ENCODE results near the gene DLGAP1. TPM values are rescaled to one million over a fixed set of nuclear protein-coding genes. Genes with fewer than 3 reads are reported as not detected.

Gene DLGAP1
- total RNA-seq, 1 donor from 2014 or later: 0.36 TPM

- Mint-ChIP-seq H3K9me3 (no peaks in the 10 kb centered on the region), H3K4me1 (ENCODE audit: low read depth) (no peaks in the 10 kb centered on the region), H3K27ac (no peak overlapping the region), H3K27me3 (ENCODE audit: insufficient read depth) (peaks cover 3% of the 10 kb centered on the region), H3K36me3 (ENCODE audit: low read depth) (no peaks in the 10 kb centered on the region), H3K4me3 (no peak overlapping the region)
- DNase-seq (ENCODE audit: low spot score): no peak
- intact Hi-C loops (cut with micrococcal nuclease): no loop called here
Observed at GRCh38 chr18:3903337-3903736, 551.8 kb downstream of the DLGAP1 start.

GRCh38 chr18:3902676-3903075, 552.4 kb downstream of the DLGAP1 start:
- intact Hi-C loops (cut with micrococcal nuclease): no loop called here
- H3K4me3 Mint-ChIP-seq: no peak overlapping the region
- DNase-seq (ENCODE audit: low spot score): no peak
- no peaks in the 10 kb centered on the region for H3K36me3 Mint-ChIP-seq (ENCODE audit: low read depth)
- H3K27ac Mint-ChIP-seq: no peak overlapping the region
- no peaks in the 10 kb centered on the region for H3K4me1 Mint-ChIP-seq (ENCODE audit: low read depth)
- H3K27me3 Mint-ChIP-seq (ENCODE audit: insufficient read depth): peaks cover 3% of the 10 kb centered on the region
- no peaks in the 10 kb centered on the region for H3K9me3 Mint-ChIP-seq

GRCh38 chr18:3901811-3902210, 553.3 kb downstream of the DLGAP1 start:
- Mint-ChIP-seq H3K4me3 (no peak overlapping the region), H3K9me3 (no peaks in the 10 kb centered on the region), H3K27ac (no peak overlapping the region), H3K27me3 (ENCODE audit: insufficient read depth) (peaks cover 3% of the 10 kb centered on the region), H3K4me1 (ENCODE audit: low read depth) (no peaks in the 10 kb centered on the region), H3K36me3 (ENCODE audit: low read depth) (no peaks in the 10 kb centered on the region)
- no peak for DNase-seq (ENCODE audit: low spot score)
- intact Hi-C loops (cut with micrococcal nuclease): no loop called here

GRCh38 chr18:3901042-3901441, 554.1 kb downstream of the DLGAP1 start:
- Mint-ChIP-seq H3K4me3 (no peak overlapping the region), H3K4me1 (ENCODE audit: low read depth) (no peaks in the 10 kb centered on the region), H3K27ac (no peak overlapping the region), H3K36me3 (ENCODE audit: low read depth) (no peaks in the 10 kb centered on the region), H3K9me3 (no peaks in the 10 kb centered on the region), H3K27me3 (ENCODE audit: insufficient read depth) (peaks cover 3% of the 10 kb centered on the region)
- intact Hi-C loops (cut with micrococcal nuclease): no loop called here
- no peak for DNase-seq (ENCODE audit: low spot score)

- intact Hi-C loops (cut with micrococcal nuclease): no loop called here
Observed at GRCh38 chr18:3900327-3900726, 554.8 kb downstream of the DLGAP1 start.

GRCh38 chr18:3898861-3899613, 556.1 kb downstream of the DLGAP1 start:
- H3K27me3 Mint-ChIP-seq (ENCODE audit: insufficient read depth): no peaks in the 10 kb centered on the region
- intact Hi-C loops (cut with micrococcal nuclease): no loop called here

More at GRCh38 chr18:3900327-3900726, 554.8 kb downstream of the DLGAP1 start:
- Mint-ChIP-seq H3K9me3 (no peaks in the 10 kb centered on the region), H3K36me3 (ENCODE audit: low read depth) (no peaks in the 10 kb centered on the region), H3K4me3 (no peak overlapping the region), H3K4me1 (ENCODE audit: low read depth) (no peaks in the 10 kb centered on the region), H3K27me3 (ENCODE audit: insufficient read depth) (peaks cover 3% of the 10 kb centered on the region), H3K27ac (no peak overlapping the region)
- DNase-seq (ENCODE audit: low spot score): no peak

GRCh38 chr18:3892152-3892551, 563.0 kb downstream of the DLGAP1 start:
- intact Hi-C loops (cut with micrococcal nuclease): no loop called here
- no peak overlapping the region for H3K4me3 Mint-ChIP-seq

More at GRCh38 chr18:3898861-3899613, 556.1 kb downstream of the DLGAP1 start:
- Mint-ChIP-seq H3K9me3 (no peaks in the 10 kb centered on the region), H3K27ac (no peak overlapping the region), H3K36me3 (ENCODE audit: low read depth) (no peaks in the 10 kb centered on the region), H3K4me1 (ENCODE audit: low read depth) (no peaks in the 10 kb centered on the region), H3K4me3 (no peak overlapping the region)
- DNase-seq (ENCODE audit: low spot score): no peak

GRCh38 chr18:3891245-3891644, 563.9 kb downstream of the DLGAP1 start:
- no peak overlapping the region for H3K27ac Mint-ChIP-seq
- intact Hi-C loops (cut with micrococcal nuclease): no loop called here
- H3K9me3 Mint-ChIP-seq: no peaks in the 10 kb centered on the region
- H3K4me1 Mint-ChIP-seq (ENCODE audit: low read depth): no peaks in the 10 kb centered on the region
- H3K27me3 Mint-ChIP-seq (ENCODE audit: insufficient read depth): peaks cover 5% of the 10 kb centered on the region
- H3K4me3 Mint-ChIP-seq: no peak overlapping the region
- DNase-seq (ENCODE audit: low spot score): no peak
- no peaks in the 10 kb centered on the region for H3K36me3 Mint-ChIP-seq (ENCODE audit: low read depth)

More at GRCh38 chr18:3892152-3892551, 563.0 kb downstream of the DLGAP1 start:
- Mint-ChIP-seq H3K9me3 (no peaks in the 10 kb centered on the region), H3K4me1 (ENCODE audit: low read depth) (no peaks in the 10 kb centered on the region), H3K27me3 (ENCODE audit: insufficient read depth) (no peaks in the 10 kb centered on the region), H3K27ac (no peak overlapping the region), H3K36me3 (ENCODE audit: low read depth) (no peaks in the 10 kb centered on the region)
- DNase-seq (ENCODE audit: low spot score): no peak

- no peaks in the 10 kb centered on the region for H3K36me3 Mint-ChIP-seq (ENCODE audit: low read depth)
- DNase-seq (ENCODE audit: low spot score): no peak
- H3K9me3 Mint-ChIP-seq: no peaks in the 10 kb centered on the region
- no peaks in the 10 kb centered on the region for H3K4me1 Mint-ChIP-seq (ENCODE audit: low read depth)
- intact Hi-C loops (cut with micrococcal nuclease): no loop called here
- no peak overlapping the region for H3K4me3 Mint-ChIP-seq
- H3K27ac Mint-ChIP-seq: no peak overlapping the region
- H3K27me3 Mint-ChIP-seq (ENCODE audit: insufficient read depth): peaks cover 5% of the 10 kb centered on the region
Observed at GRCh38 chr18:3889803-3890202, 565.3 kb downstream of the DLGAP1 start.

- Mint-ChIP-seq H3K4me3 (no peak overlapping the region), H3K4me1 (ENCODE audit: low read depth) (no peaks in the 10 kb centered on the region), H3K9me3 (no peaks in the 10 kb centered on the region), H3K27ac (no peak overlapping the region), H3K27me3 (ENCODE audit: insufficient read depth) (peaks cover 5% of the 10 kb centered on the region), H3K36me3 (ENCODE audit: low read depth) (no peaks in the 10 kb centered on the region)
- DNase-seq (ENCODE audit: low spot score): no peak
- intact Hi-C loops (cut with micrococcal nuclease): no loop called here
Observed at GRCh38 chr18:3889121-3889520, 566.0 kb downstream of the DLGAP1 start.

GRCh38 chr18:3886575-3887322, 568.4 kb downstream of the DLGAP1 start:
- H3K4me1 Mint-ChIP-seq (ENCODE audit: low read depth): no peaks in the 10 kb centered on the region
- peaks cover 5% of the 10 kb centered on the region for H3K27me3 Mint-ChIP-seq (ENCODE audit: insufficient read depth)
- no peak for DNase-seq (ENCODE audit: low spot score)
- intact Hi-C loops (cut with micrococcal nuclease): no loop called here
- H3K4me3 Mint-ChIP-seq: no peak overlapping the region
- H3K27ac Mint-ChIP-seq: no peak overlapping the region
- no peaks in the 10 kb centered on the region for H3K36me3 Mint-ChIP-seq (ENCODE audit: low read depth)
- no peaks in the 10 kb centered on the region for H3K9me3 Mint-ChIP-seq

GRCh38 chr18:3885209-3885792, 569.8 kb downstream of the DLGAP1 start:
- H3K9me3 Mint-ChIP-seq: no peaks in the 10 kb centered on the region
- H3K27ac Mint-ChIP-seq: no peak overlapping the region

GRCh38 chr18:3879836-3880120, 575.3 kb downstream of the DLGAP1 start:
- no peak for DNase-seq (ENCODE audit: low spot score)
- no peaks in the 10 kb centered on the region for H3K36me3 Mint-ChIP-seq (ENCODE audit: low read depth)
- H3K9me3 Mint-ChIP-seq: no peaks in the 10 kb centered on the region
- H3K27ac Mint-ChIP-seq: no peak overlapping the region
- no peak overlapping the region for H3K4me3 Mint-ChIP-seq
- peaks cover 8% of the 10 kb centered on the region for H3K27me3 Mint-ChIP-seq (ENCODE audit: insufficient read depth)
- intact Hi-C loops (cut with micrococcal nuclease): loop anchor here (5.0 to 10.0 kb wide), 3 partner anchors 175 to 1383 kb away; no protein-coding TSS in a partner anchor
- no peaks in the 10 kb centered on the region for H3K4me1 Mint-ChIP-seq (ENCODE audit: low read depth)

More at GRCh38 chr18:3885209-3885792, 569.8 kb downstream of the DLGAP1 start:
- H3K4me3 Mint-ChIP-seq: no peak overlapping the region
- no peaks in the 10 kb centered on the region for H3K4me1 Mint-ChIP-seq (ENCODE audit: low read depth)
- DNase-seq (ENCODE audit: low spot score): no peak
- intact Hi-C loops (cut with micrococcal nuclease): no loop called here
- H3K36me3 Mint-ChIP-seq (ENCODE audit: low read depth): no peaks in the 10 kb centered on the region
- peaks cover 5% of the 10 kb centered on the region for H3K27me3 Mint-ChIP-seq (ENCODE audit: insufficient read depth)

Measured in activated T-helper 1 cell treated with anti-CD3 and anti-CD28 coated beads, Interleukin-12 subunit alpha, Interleukin-12 subunit beta, Interleukin-2, Interleukin-4 antibody, amounts not matched to agents 30 ng/mL and 10 ng/mL and 1 ng/mL, durations not matched to agents 14 hours and 24 hours and 36 hours (primary cell).